GM23338 (cell line): ENCODE results near the gene KAZN. TPM values are rescaled to one million over a fixed set of nuclear protein-coding genes. Genes with fewer than 3 reads are reported as not detected.

Experiments
- ATAC-seq: fragments of 200-7000 bp; cut with Tn5 transposase; 3 replicates; pipeline ENCODE4 v1.9.1; 2020
- DNase-seq: peaks from one replicate; pipeline ENCODE4 v3.0.0-alpha.2; 2015; ENCODE audit warnings: low spot score
- H2AFZ ChIP-seq: fragments of 200-600 bp; sonication (generic); 2 replicates; pipeline ENCODE4 v1.8.0; 2016; ENCODE audit warnings: antibody characterized with exemption, mild to moderate bottlenecking, moderate library complexity
- H3F3A ChIP-seq: fragments of 200-600 bp; sonication (generic); replicated peaks from 2 replicates; pipeline ENCODE4 v1.8.0; 2017; ENCODE audit warnings: antibody characterized with exemption, mixed run types, low read depth
- H3K27ac ChIP-seq: fragments of 200-600 bp; sonication (generic); 2 replicates; pipeline ENCODE4 v1.6.1; 2016; ENCODE audit warnings: low read depth
- H3K27me3 ChIP-seq: fragments of 200-600 bp; sonication (generic); 2 replicates; pipeline ENCODE4 v1.8.0; 2016; ENCODE audit warnings: mild to moderate bottlenecking, mixed run types, moderate library complexity; ENCODE audit not compliant: insufficient read depth
- H3K36me3 ChIP-seq: fragments of 200-600 bp; sonication (generic); 2 replicates; pipeline ENCODE4 v1.8.0; 2016; ENCODE audit warnings: mild to moderate bottlenecking; ENCODE audit not compliant: insufficient read depth
- H3K4me1 ChIP-seq: fragments of 200-600 bp; sonication (generic); 2 replicates; pipeline ENCODE4 v1.8.0; 2016; ENCODE audit warnings: mild to moderate bottlenecking, moderate library complexity; ENCODE audit not compliant: insufficient read depth
- H3K4me2 ChIP-seq: fragments of 200-600 bp; sonication (generic); 2 replicates; pipeline ENCODE4 v1.7.1; 2017; ENCODE audit warnings: mixed run types
- H3K4me3 ChIP-seq: fragments of 200-600 bp; sonication (generic); 2 replicates; pipeline ENCODE4 v1.6.1; 2016; ENCODE audit warnings: mixed run types
- H3K79me2 ChIP-seq: fragments of 200-600 bp; sonication (generic); replicated peaks from 2 replicates; pipeline ENCODE4 v1.8.0; 2017; ENCODE audit warnings: mild to moderate bottlenecking; ENCODE audit not compliant: insufficient read depth
- H3K9me2 ChIP-seq: fragments of 200-600 bp; sonication (generic); 2 replicates; pipeline ENCODE4 v1.8.0; 2017; ENCODE audit not compliant: insufficient read depth
- H4K20me1 ChIP-seq: fragments of 200-600 bp; sonication (generic); replicated peaks from 2 replicates; pipeline ENCODE4 v1.8.0; 2017; ENCODE audit warnings: mild to moderate bottlenecking; ENCODE audit not compliant: insufficient read depth
- H3K27ac Mint-ChIP-seq: 2 replicates; pipeline ENCODE4 v1.8.0; 2020; ENCODE audit warnings: inconsistent platforms, mild to moderate bottlenecking, moderate library complexity, mixed read lengths
- H3K27me3 Mint-ChIP-seq: 3 replicates; pipeline ENCODE4 v1.8.0; 2022; ENCODE audit warnings: low read depth, mild to moderate bottlenecking, moderate library complexity, mixed read lengths, inconsistent platforms; ENCODE audit not compliant: insufficient read depth, poor library complexity
- H3K36me3 Mint-ChIP-seq: 3 replicates; pipeline ENCODE4 v1.8.0; 2021; ENCODE audit warnings: low read depth, mild to moderate bottlenecking, inconsistent platforms, moderate library complexity, mixed read lengths
- H3K4me1 Mint-ChIP-seq: 3 replicates; pipeline ENCODE4 v1.8.0; 2020; ENCODE audit warnings: mild to moderate bottlenecking, inconsistent platforms, mixed read lengths
- H3K4me3 Mint-ChIP-seq: 3 replicates; pipeline ENCODE4 v1.8.0; 2021; ENCODE audit warnings: moderate library complexity, mild to moderate bottlenecking, inconsistent platforms, mixed read lengths
- H3K9me3 Mint-ChIP-seq: 3 replicates; pipeline ENCODE4 v1.8.0; 2020; ENCODE audit warnings: moderate library complexity, mild to moderate bottlenecking, inconsistent platforms, mixed read lengths
- CREB1 ChIP-seq: fragments of 250-450 bp; sonication (Bioruptor Pico); IDR thresholded peaks from 2 replicates; pipeline ENCODE4 v1.5.0; 2020; ENCODE audit warnings: low read depth, mild to moderate bottlenecking, moderate library complexity
- CTCF ChIP-seq, 2 experiments: fragments of 200-600 bp in 1 of 2; sonication (generic) in 1 of 2; conservative IDR thresholded peaks; 2 replicates each; pipeline versions ENCODE4 v1.5.1 to v1.6.1; 2016 to 2017; ENCODE audit warnings: antibody characterized with exemption in 2 of 2, low read depth in 2 of 2, mild to moderate bottlenecking in 2 of 2, moderate library complexity in 1 of 2
- ETS1 ChIP-seq: IDR thresholded peaks from 2 replicates; pipeline ENCODE4 v1.6.1; 2016; ENCODE audit warnings: antibody characterized with exemption
- EZH2 ChIP-seq: fragments of 200-600 bp; sonication (generic); IDR thresholded peaks from one replicate; pipeline ENCODE4 v1.8.0; 2017; ENCODE audit warnings: antibody characterized with exemption, mild to moderate bottlenecking, low read depth; ENCODE audit not compliant: unreplicated experiment
- EZH2phosphoT487 ChIP-seq: fragments of 200-600 bp; sonication (generic); IDR thresholded peaks from one replicate; pipeline ENCODE4 v1.8.1; 2018; ENCODE audit warnings: antibody characterized with exemption; ENCODE audit not compliant: unreplicated experiment
- JUNB ChIP-seq: IDR thresholded peaks from one replicate; pipeline ENCODE4 v1.6.1; 2016; ENCODE audit warnings: antibody characterized with exemption; ENCODE audit not compliant: unreplicated experiment
- NANOG ChIP-seq: IDR thresholded peaks from 2 replicates; pipeline ENCODE4 v1.6.1; 2016; ENCODE audit warnings: antibody characterized with exemption, borderline replicate concordance
- POLR2AphosphoS5 ChIP-seq: IDR thresholded peaks from 2 replicates; pipeline ENCODE4 v1.6.1; 2016; ENCODE audit warnings: antibody characterized with exemption, low read depth
- REST ChIP-seq: IDR thresholded peaks from one replicate; pipeline ENCODE4 v1.6.1; 2018; ENCODE audit warnings: antibody characterized with exemption; ENCODE audit not compliant: unreplicated experiment
- STAT1 ChIP-seq: IDR thresholded peaks from one replicate; pipeline ENCODE4 v1.6.1; 2016; ENCODE audit warnings: antibody characterized with exemption; ENCODE audit not compliant: unreplicated experiment
- ZNF114 ChIP-seq: fragments of 250-450 bp; sonication (Bioruptor Pico); IDR thresholded peaks from 2 replicates; pipeline ENCODE4 v1.5.0; 2020; ENCODE audit warnings: mild to moderate bottlenecking, moderate library complexity
- ZNF331 ChIP-seq: fragments of 250-450 bp; sonication (Bioruptor Pico); IDR thresholded peaks from 2 replicates; pipeline ENCODE4 v1.5.0; 2020; ENCODE audit warnings: low read depth, mild to moderate bottlenecking, moderate library complexity
- polyA plus RNA-seq: library from polyadenylated mRNA; unstranded; fragments of >200 nt; fragmentation: Nextera tagmentation; extraction: Ambion mirVana; gene quantifications from 2 replicates; pipeline ENCODE4 v1.2.1, GENCODE V29; 2016
- total RNA-seq: library from RNA; depleted of rRNA; stranded (reverse); fragments of >200 nt; shearing (Covaris generic); gene quantifications from 2 replicates; pipeline ENCODE4 v1.2.3, GENCODE V29; 2014
- TF ChIP-seq, protein P1 (sequence below): fragments of 250-450 bp; sonication (Bioruptor Pico); IDR thresholded peaks from 2 replicates; pipeline ENCODE4 v1.5.0; 2020; ENCODE audit warnings: mild to moderate bottlenecking, moderate library complexity

KAZN gene
- total and polyA plus RNA-seq, 2 experiments from 2014 or later = 9.9 to 15.0 TPM

GRCh38 chr1:14649976-14650375 is 51.5 kb downstream of the KAZN start:
- H2AFZ ChIP-seq = no peak overlapping the region
- Mint-ChIP-seq H3K27me3 (no peaks in the 10 kb centered on the region), H3K27ac (no peak overlapping the region), H3K4me1 (no peaks in the 10 kb centered on the region), H3K9me3 (peaks cover 11% of the 10 kb centered on the region), H3K36me3 (peaks cover 8% of the 10 kb centered on the region; the same call in 1 of the 3 replicates), H3K4me3 (no peak overlapping the region)
- ATAC-seq = no peak
- H4K20me1 ChIP-seq = peaks cover 10% of the 10 kb centered on the region; the same call in 1 of the 2 replicates
- no peaks in the 10 kb centered on the region for H3K27me3 ChIP-seq
- no peak overlapping the region for H3K4me3 ChIP-seq
- H3F3A ChIP-seq = no peaks in the 10 kb centered on the region
- H3K4me2 ChIP-seq = no peak overlapping the region
- H3K9me2 ChIP-seq = no peaks in the 10 kb centered on the region
- peaks cover 52% of the 10 kb centered on the region for H3K79me2 ChIP-seq
- DNase-seq = no peak
- no peaks in the 10 kb centered on the region; the same call in 1 of the 2 replicates for H3K36me3 ChIP-seq
- TF ChIP-seq JUNB (no peak), REST (no peak), NANOG (no peak), CTCF (conservative IDR thresholded peaks at IDR 0.05; ENCODE audit: low read depth in 2 of 2) (no peak), EZH2 (no peak), POLR2AphosphoS5 (no peak), ZNF331 (CRISPR knock-in tag) (no peak), ETS1 (no peak), EZH2phosphoT487 (no peak), ZNF114 (no peak), CREB1 (no peak), STAT1 (no peak)
- TF ChIP-seq, protein P1, sequence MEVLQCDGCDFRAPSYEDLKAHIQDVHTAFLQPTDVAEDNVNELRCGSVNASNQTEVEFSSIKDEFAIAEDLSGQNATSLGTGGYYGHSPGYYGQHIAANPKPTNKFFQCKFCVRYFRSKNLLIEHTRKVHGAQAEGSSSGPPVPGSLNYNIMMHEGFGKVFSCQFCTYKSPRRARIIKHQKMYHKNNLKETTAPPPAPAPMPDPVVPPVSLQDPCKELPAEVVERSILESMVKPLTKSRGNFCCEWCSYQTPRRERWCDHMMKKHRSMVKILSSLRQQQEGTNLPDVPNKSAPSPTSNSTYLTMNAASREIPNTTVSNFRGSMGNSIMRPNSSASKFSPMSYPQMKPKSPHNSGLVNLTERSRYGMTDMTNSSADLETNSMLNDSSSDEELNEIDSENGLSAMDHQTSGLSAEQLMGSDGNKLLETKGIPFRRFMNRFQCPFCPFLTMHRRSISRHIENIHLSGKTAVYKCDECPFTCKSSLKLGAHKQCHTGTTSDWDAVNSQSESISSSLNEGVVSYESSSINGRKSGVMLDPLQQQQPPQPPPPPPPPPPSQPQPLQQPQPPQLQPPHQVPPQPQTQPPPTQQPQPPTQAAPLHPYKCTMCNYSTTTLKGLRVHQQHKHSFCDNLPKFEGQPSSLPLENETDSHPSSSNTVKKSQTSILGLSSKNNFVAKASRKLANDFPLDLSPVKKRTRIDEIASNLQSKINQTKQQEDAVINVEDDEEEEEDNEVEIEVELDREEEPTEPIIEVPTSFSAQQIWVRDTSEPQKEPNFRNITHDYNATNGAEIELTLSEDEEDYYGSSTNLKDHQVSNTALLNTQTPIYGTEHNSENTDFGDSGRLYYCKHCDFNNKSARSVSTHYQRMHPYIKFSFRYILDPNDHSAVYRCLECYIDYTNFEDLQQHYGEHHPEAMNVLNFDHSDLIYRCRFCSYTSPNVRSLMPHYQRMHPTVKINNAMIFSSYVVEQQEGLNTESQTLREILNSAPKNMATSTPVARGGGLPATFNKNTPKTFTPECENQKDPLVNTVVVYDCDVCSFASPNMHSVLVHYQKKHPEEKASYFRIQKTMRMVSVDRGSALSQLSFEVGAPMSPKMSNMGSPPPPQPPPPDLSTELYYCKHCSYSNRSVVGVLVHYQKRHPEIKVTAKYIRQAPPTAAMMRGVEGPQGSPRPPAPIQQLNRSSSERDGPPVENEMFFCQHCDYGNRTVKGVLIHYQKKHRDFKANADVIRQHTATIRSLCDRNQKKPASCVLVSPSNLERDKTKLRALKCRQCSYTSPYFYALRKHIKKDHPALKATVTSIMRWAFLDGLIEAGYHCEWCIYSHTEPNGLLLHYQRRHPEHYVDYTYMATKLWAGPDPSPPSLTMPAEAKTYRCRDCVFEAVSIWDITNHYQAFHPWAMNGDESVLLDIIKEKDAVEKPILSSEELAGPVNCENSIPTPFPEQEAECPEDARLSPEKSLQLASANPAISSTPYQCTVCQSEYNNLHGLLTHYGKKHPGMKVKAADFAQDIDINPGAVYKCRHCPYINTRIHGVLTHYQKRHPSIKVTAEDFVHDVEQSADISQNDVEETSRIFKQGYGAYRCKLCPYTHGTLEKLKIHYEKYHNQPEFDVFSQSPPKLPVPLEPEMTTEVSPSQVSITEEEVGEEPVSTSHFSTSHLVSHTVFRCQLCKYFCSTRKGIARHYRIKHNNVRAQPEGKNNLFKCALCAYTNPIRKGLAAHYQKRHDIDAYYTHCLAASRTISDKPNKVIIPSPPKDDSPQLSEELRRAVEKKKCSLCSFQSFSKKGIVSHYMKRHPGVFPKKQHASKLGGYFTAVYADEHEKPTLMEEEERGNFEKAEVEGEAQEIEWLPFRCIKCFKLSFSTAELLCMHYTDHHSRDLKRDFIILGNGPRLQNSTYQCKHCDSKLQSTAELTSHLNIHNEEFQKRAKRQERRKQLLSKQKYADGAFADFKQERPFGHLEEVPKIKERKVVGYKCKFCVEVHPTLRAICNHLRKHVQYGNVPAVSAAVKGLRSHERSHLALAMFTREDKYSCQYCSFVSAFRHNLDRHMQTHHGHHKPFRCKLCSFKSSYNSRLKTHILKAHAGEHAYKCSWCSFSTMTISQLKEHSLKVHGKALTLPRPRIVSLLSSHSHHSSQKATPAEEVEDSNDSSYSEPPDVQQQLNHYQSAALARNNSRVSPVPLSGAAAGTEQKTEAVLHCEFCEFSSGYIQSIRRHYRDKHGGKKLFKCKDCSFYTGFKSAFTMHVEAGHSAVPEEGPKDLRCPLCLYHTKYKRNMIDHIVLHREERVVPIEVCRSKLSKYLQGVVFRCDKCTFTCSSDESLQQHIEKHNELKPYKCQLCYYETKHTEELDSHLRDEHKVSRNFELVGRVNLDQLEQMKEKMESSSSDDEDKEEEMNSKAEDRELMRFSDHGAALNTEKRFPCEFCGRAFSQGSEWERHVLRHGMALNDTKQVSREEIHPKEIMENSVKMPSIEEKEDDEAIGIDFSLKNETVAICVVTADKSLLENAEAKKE (CRISPR knock-in tag) = no peak
- peaks cover 9% of the 10 kb centered on the region for H3K4me1 ChIP-seq
- H3K27ac ChIP-seq = no peak overlapping the region; the same call in 1 of the 2 replicates
